EH (cell line): ENCODE measurements around the gene TBC1D2B.
A peak's percentile ranks its signal among the peaks of the same experiment; 100 is the strongest.
"Not testable (repeated sequence)": the region's sequence is repeated elsewhere in the genome, so short reads cannot be mapped to it uniquely, and the experiment has no call there.

Experiments
- DNase-seq: peaks from one replicate; pipeline ENCODE4 v3.0.0-alpha.2; 2015; ENCODE audit warnings: low read depth

The TBC1D2B gene

GRCh38 chr15:78003539-78004008 is 73.9 kb downstream of the TBC1D2B start:
- no peak for DNase-seq

- DNase-seq, result no peak
Observed at GRCh38 chr15:78002996-78003395, 74.5 kb downstream of the TBC1D2B start.

- no peak for DNase-seq
Observed at GRCh38 chr15:78001656-78002055, 75.9 kb downstream of the TBC1D2B start.

GRCh38 chr15:78000927-78001249 is 76.6 kb downstream of the TBC1D2B start:
- DNase-seq, result no peak

- DNase-seq, result peak; percentile 46
Observed at GRCh38 chr15:78000091-78000926, 77.2 kb downstream of the TBC1D2B start.

GRCh38 chr15:77999486-77999885 is 78.0 kb downstream of the TBC1D2B start:
- DNase-seq, result no peak

- DNase-seq, result no peak
Observed at GRCh38 chr15:77998592-77998991, 78.9 kb downstream of the TBC1D2B start.

- DNase-seq, result not testable (repeated sequence)
Observed at GRCh38 chr15:77997761-77998554, 79.6 kb downstream of the TBC1D2B start.

GRCh38 chr15:77997221-77997620 is 80.3 kb downstream of the TBC1D2B start:
- not testable (repeated sequence) for DNase-seq

- not testable (repeated sequence) for DNase-seq
Observed at GRCh38 chr15:77996713-77997171, 80.8 kb downstream of the TBC1D2B start.

GRCh38 chr15:77996226-77996625 is 81.3 kb downstream of the TBC1D2B start:
- not testable (repeated sequence) for DNase-seq

GRCh38 chr15:77995537-77995918 is 82.0 kb downstream of the TBC1D2B start:
- not testable (repeated sequence) for DNase-seq

GRCh38 chr15:77994893-77995536 is 82.5 kb downstream of the TBC1D2B start:
- peak; percentile 88 for DNase-seq

GRCh38 chr15:77993970-77994693 is 83.4 kb downstream of the TBC1D2B start:
- peak; percentile 99 for DNase-seq

GRCh38 chr15:77993374-77993911 is 84.1 kb downstream of the TBC1D2B start:
- no peak for DNase-seq

- no peak for DNase-seq
Observed at GRCh38 chr15:77992356-77993222, 84.9 kb downstream of the TBC1D2B start.

- peak; percentile 90 for DNase-seq
Observed at GRCh38 chr15:77991658-77992201, 85.8 kb downstream of the TBC1D2B start.

GRCh38 chr15:77991029-77991406 is 86.5 kb downstream of the TBC1D2B start:
- no peak for DNase-seq

- no peak for DNase-seq
Observed at GRCh38 chr15:77989296-77990143, 88.0 kb downstream of the TBC1D2B start.
